Measurements from ENCODE around the gene TSC22D4.
A peak's percentile ranks its signal among the peaks of the same experiment; 100 is the strongest.

The TSC22D4 gene

GRCh38 chr7:100492738-100493475 lies 13.9 kb upstream of the TSC22D4 start:
- DNase-seq (ENCODE audit: low spot score), result no peak

- DNase-seq (ENCODE audit: low spot score), result no peak
Measured at GRCh38 chr7:100491192-100491578, 12.2 kb upstream of the TSC22D4 start.

- DNase-seq (ENCODE audit: low spot score), result no peak
Measured at GRCh38 chr7:100490483-100491191, 11.6 kb upstream of the TSC22D4 start.

- DNase-seq (ENCODE audit: low spot score), result peak; percentile 91
Measured at GRCh38 chr7:100489824-100490223, 10.8 kb upstream of the TSC22D4 start.

GRCh38 chr7:100489121-100489520 lies 10.1 kb upstream of the TSC22D4 start:
- no peak for DNase-seq (ENCODE audit: low spot score)

- no peak for DNase-seq (ENCODE audit: low spot score)
Measured at GRCh38 chr7:100488333-100489095, 9.5 kb upstream of the TSC22D4 start.

- DNase-seq (ENCODE audit: low spot score), result no peak
Measured at GRCh38 chr7:100486753-100487446, 7.9 kb upstream of the TSC22D4 start.

GRCh38 chr7:100486111-100486636 lies 7.2 kb upstream of the TSC22D4 start:
- no peak for DNase-seq (ENCODE audit: low spot score)

- DNase-seq (ENCODE audit: low spot score), result no peak
Measured at GRCh38 chr7:100485471-100485876, 6.5 kb upstream of the TSC22D4 start.

GRCh38 chr7:100484673-100485045 lies 5.6 kb upstream of the TSC22D4 start:
- no peak for DNase-seq (ENCODE audit: low spot score)

GRCh38 chr7:100483722-100484672 lies 5.0 kb upstream of the TSC22D4 start, which contains the start of gene NYAP1:
NYAP1 (plus strand) TSS chr7:100483927; CDS start chr7:100485312, 1,385 bp downstream.
- peak; percentile 93 for DNase-seq (ENCODE audit: low spot score)

GRCh38 chr7:100483090-100483721 lies 4.2 kb upstream of the TSC22D4 start:
- peak; percentile 89 for DNase-seq (ENCODE audit: low spot score)

- no peak for DNase-seq (ENCODE audit: low spot score)
Measured at GRCh38 chr7:100482728-100483089, 3.7 kb upstream of the TSC22D4 start.

- no peak for DNase-seq (ENCODE audit: low spot score)
Measured at GRCh38 chr7:100481466-100481865, 2.5 kb upstream of the TSC22D4 start.

GRCh38 chr7:100477871-100478267 lies 1.1 kb downstream of the TSC22D4 start:
- DNase-seq (ENCODE audit: low spot score), result no peak

GRCh38 chr7:100476903-100477870 lies 1.8 kb downstream of the TSC22D4 start:
- DNase-seq (ENCODE audit: low spot score), result no peak

- no peak for DNase-seq (ENCODE audit: low spot score)
Measured at GRCh38 chr7:100476101-100476780, 2.8 kb downstream of the TSC22D4 start.

GRCh38 chr7:100475549-100475948 lies 3.5 kb downstream of the TSC22D4 start:
- no peak for DNase-seq (ENCODE audit: low spot score)

Data from HuH-7.5 (cell line).